HEK293T (cell line): ENCODE measurements around the gene FAM72D.
"Not testable (repeated sequence)": the region's sequence is repeated elsewhere in the genome, so short reads cannot be mapped to it uniquely, and the experiment has no call there.

ENCODE experiments used
- CTCF ChIA-PET: fragments of 350-600 bp; formaldehyde crosslinking; extraction: SDS; loops from one replicate; lab custom pipeline; 2021; ENCODE audit warnings: antibody characterized with exemption, inconsistent platforms; lab: Yijun Ruan, JAX
- POLR2A ChIA-PET: fragments of 350-600 bp; formaldehyde crosslinking; extraction: SDS; loops from one replicate; lab custom pipeline; 2020; ENCODE audit warnings: antibody characterized with exemption, inconsistent platforms; lab: Yijun Ruan, JAX
- DNase-seq: peaks from one replicate; pipeline ENCODE4 v3.0.0; 2012; ENCODE audit warnings: mixed read lengths; ENCODE audit errors: extremely low spot score

The FAM72D gene

GRCh38 chr1:145128697-145129469 is 33.1 kb downstream of the FAM72D start:
- CTCF ChIA-PET, DNase-seq, POLR2A ChIA-PET: not testable (repeated sequence)

- CTCF ChIA-PET, POLR2A ChIA-PET, DNase-seq: not testable (repeated sequence)
Measured at GRCh38 chr1:145134476-145134875, 38.7 kb downstream of the FAM72D start.

- CTCF ChIA-PET, POLR2A ChIA-PET, DNase-seq: not testable (repeated sequence)
Measured at GRCh38 chr1:145140549-145140948, 44.8 kb downstream of the FAM72D start.

GRCh38 chr1:145144264-145144913 is 48.6 kb downstream of the FAM72D start:
- CTCF ChIA-PET, DNase-seq, POLR2A ChIA-PET: not testable (repeated sequence)

- POLR2A ChIA-PET, DNase-seq, CTCF ChIA-PET: not testable (repeated sequence)
Measured at GRCh38 chr1:145146308-145146707, 50.5 kb downstream of the FAM72D start.

- CTCF ChIA-PET, POLR2A ChIA-PET, DNase-seq: not testable (repeated sequence)
Measured at GRCh38 chr1:145147172-145147571, 51.4 kb downstream of the FAM72D start.

GRCh38 chr1:145155421-145155820 is 59.6 kb downstream of the FAM72D start:
- CTCF ChIA-PET, POLR2A ChIA-PET, DNase-seq: not testable (repeated sequence)

GRCh38 chr1:145155873-145156272 is 60.1 kb downstream of the FAM72D start:
- CTCF ChIA-PET, POLR2A ChIA-PET, DNase-seq: not testable (repeated sequence)

- CTCF ChIA-PET, DNase-seq, POLR2A ChIA-PET: not testable (repeated sequence)
Measured at GRCh38 chr1:145156891-145157610, 61.3 kb downstream of the FAM72D start.

GRCh38 chr1:145157715-145158114 is 61.9 kb downstream of the FAM72D start:
- POLR2A ChIA-PET, DNase-seq, CTCF ChIA-PET: not testable (repeated sequence)

GRCh38 chr1:145161046-145161752 is 65.4 kb downstream of the FAM72D start:
- CTCF ChIA-PET, DNase-seq, POLR2A ChIA-PET: not testable (repeated sequence)
